GM19035 (cell line): ENCODE data around the gene LRMDA.
"Not testable (repeated sequence)": the region's sequence is repeated elsewhere in the genome, so short reads cannot be mapped to it uniquely, and the experiment has no call there.

ENCODE experiments used
- ATAC-seq: cut with Tn5 transposase; IDR thresholded peaks from one replicate; pipeline ENCODE4 v1.9.1; 2021; ENCODE audit not compliant: unreplicated experiment

LRMDA gene

GRCh38 chr10:76487582-76487981, 1056.2 kb downstream of the LRMDA start:
- ATAC-seq: no peak

GRCh38 chr10:76488602-76489001, 1057.2 kb downstream of the LRMDA start:
- ATAC-seq: no peak

GRCh38 chr10:76491216-76491615, 1059.8 kb downstream of the LRMDA start:
- no peak for ATAC-seq

GRCh38 chr10:76492026-76492425, 1060.6 kb downstream of the LRMDA start:
- no peak for ATAC-seq

GRCh38 chr10:76492678-76493472, 1061.5 kb downstream of the LRMDA start:
- ATAC-seq: no peak

GRCh38 chr10:76497666-76498065, 1066.2 kb downstream of the LRMDA start:
- no peak for ATAC-seq

GRCh38 chr10:76504823-76505222, 1073.4 kb downstream of the LRMDA start:
- ATAC-seq: no peak

- no peak for ATAC-seq
These were observed 1078.0 kb downstream of the LRMDA start for GRCh38 chr10:76509446-76509845.

GRCh38 chr10:76514321-76514720, 1082.9 kb downstream of the LRMDA start:
- ATAC-seq: no peak

- no peak for ATAC-seq
These were observed 1083.4 kb downstream of the LRMDA start for GRCh38 chr10:76514869-76515268.

- no peak for ATAC-seq
These were observed 1091.1 kb downstream of the LRMDA start for GRCh38 chr10:76522547-76522946.

GRCh38 chr10:76523246-76523645, 1091.8 kb downstream of the LRMDA start:
- ATAC-seq: no peak

- ATAC-seq: no peak
These were observed 1092.4 kb downstream of the LRMDA start for GRCh38 chr10:76523791-76524351.

- not testable (repeated sequence) for ATAC-seq
These were observed 1095.4 kb downstream of the LRMDA start for GRCh38 chr10:76526833-76527232.

- ATAC-seq: no peak
These were observed 1108.9 kb downstream of the LRMDA start for GRCh38 chr10:76540331-76540730.

- ATAC-seq: no peak
These were observed 1109.4 kb downstream of the LRMDA start for GRCh38 chr10:76540786-76541185.

GRCh38 chr10:76541852-76542251, 1110.4 kb downstream of the LRMDA start:
- ATAC-seq: no peak

- no peak for ATAC-seq
These were observed 1111.0 kb downstream of the LRMDA start for GRCh38 chr10:76542307-76542930.

GRCh38 chr10:76543655-76544054, 1112.2 kb downstream of the LRMDA start:
- ATAC-seq: no peak

- ATAC-seq: no peak
These were observed 1113.4 kb downstream of the LRMDA start for GRCh38 chr10:76544789-76545188.

- no peak for ATAC-seq
These were observed 1115.0 kb downstream of the LRMDA start for GRCh38 chr10:76546411-76546810.

GRCh38 chr10:76547352-76547972, 1116.0 kb downstream of the LRMDA start:
- ATAC-seq: peak; percentile 64
